Panc1 (cell line): ENCODE results near the gene UBD. TPM values are rescaled to one million over a fixed set of nuclear protein-coding genes. Genes with fewer than 3 reads are reported as not detected.

Experiments
- ATAC-seq: fragments of 200-7000 bp; cut with Tn5 transposase; 2 replicates; pipeline ENCODE4 v1.9.1; 2020; ENCODE audit warnings: mild to moderate bottlenecking, moderate library complexity
- BruUV-seq: library from RNA; stranded (reverse); fragments of 400-500 nt; replicated peaks from 2 replicates; lab custom pipeline; 2021; lab: Mats Ljungman, UMichigan
- CTCF ChIA-PET: fragments of 300-600 bp; sonication (Branson Sonifier 250); formaldehyde crosslinking; loops from one replicate; lab custom pipeline; 2022; ENCODE audit warnings: antibody characterized with exemption; lab: Charles Lee
- POLR2A ChIA-PET: fragments of 300-600 bp; sonication (Branson Sonifier 250); formaldehyde crosslinking; loops from one replicate; lab custom pipeline; 2022; ENCODE audit warnings: antibody characterized with exemption; lab: Charles Lee
- DNase-seq: peaks from one replicate; pipeline ENCODE4 v3.0.0-alpha.2; 2010; ENCODE audit warnings: low read depth, low spot score
- H3K27ac ChIP-seq: 2 replicates; pipeline ENCODE4 v1.5.1; 2011; ENCODE audit warnings: mild to moderate bottlenecking, low read length, inconsistent platforms
- H3K27me3 ChIP-seq: fragments of 200-500 bp; sonication (Bioruptor generic); 2 replicates; pipeline ENCODE4 v1.6.0; 2014; ENCODE audit warnings: low read length, inconsistent platforms; ENCODE audit not compliant: control insufficient read depth, insufficient read depth
- H3K36me3 ChIP-seq: fragments of 200-500 bp; sonication (Bioruptor generic); 2 replicates; pipeline ENCODE4 v1.5.1; 2014; ENCODE audit warnings: inconsistent platforms, mild to moderate bottlenecking, low read length, moderate library complexity; ENCODE audit not compliant: control insufficient read depth, insufficient read depth
- H3K4me1 ChIP-seq: 2 replicates; pipeline ENCODE4 v1.5.1; 2011; ENCODE audit warnings: inconsistent platforms, mild to moderate bottlenecking, low read length, moderate library complexity; ENCODE audit not compliant: control insufficient read depth, insufficient read depth
- H3K4me3 ChIP-seq, 2 experiments: 2 replicates each; pipeline ENCODE4 v1.5.1; 2011 to 2012; ENCODE audit warnings: low read depth in 2 of 2, low read length in 2 of 2, mild to moderate bottlenecking in 2 of 2, inconsistent platforms in 1 of 2, moderate library complexity in 1 of 2
- H3K9me3 ChIP-seq: fragments of 200-500 bp; sonication (Bioruptor generic); 2 replicates; pipeline ENCODE4 v1.5.1; 2014; ENCODE audit warnings: low read depth, mild to moderate bottlenecking, inconsistent platforms, low read length, moderate library complexity; ENCODE audit not compliant: control insufficient read depth, insufficient read depth
- CTCF ChIP-seq: fragments of 450-650 bp; IDR thresholded peaks from 2 replicates; pipeline ENCODE4 v1.5.1; 2017; ENCODE audit warnings: mild to moderate bottlenecking
- POLR2AphosphoS5 ChIP-seq: IDR thresholded peaks from 2 replicates; pipeline ENCODE4 v1.6.1; 2012; ENCODE audit warnings: mild to moderate bottlenecking, low read depth, low read length, moderate library complexity
- REST ChIP-seq, 2 experiments: IDR thresholded peaks; 2 replicates each; pipeline ENCODE4 v1.6.1; 2011 to 2012; ENCODE audit warnings: low read depth in 2 of 2, control low read depth in 1 of 2, low read length in 1 of 2, mild to moderate bottlenecking in 1 of 2, moderate library complexity in 1 of 2; ENCODE audit not compliant: insufficient read depth in 1 of 2
- SIN3A ChIP-seq: IDR thresholded peaks from 2 replicates; pipeline ENCODE4 v1.6.1; 2012; ENCODE audit warnings: low read depth, mild to moderate bottlenecking, low read length, moderate library complexity, borderline replicate concordance; ENCODE audit not compliant: insufficient read depth
- TCF7L2 ChIP-seq: IDR thresholded peaks from 2 replicates; pipeline ENCODE4 v1.6.1; 2011; ENCODE audit warnings: mild to moderate bottlenecking, low read depth, low read length, inconsistent platforms
- in situ Hi-C: cut with HindIII; loops from 2 replicates; pipeline ENCODE4 v1.10.0; 2016; ENCODE audit warnings: low sequenced_read_pairs, low pct_unique_long_range_greater_than_20kb
- intact Hi-C: fragments of 100-400 bp; cut with micrococcal nuclease; formaldehyde crosslinking; loops from one replicate; pipeline ENCODE4 v1.10.0; 2022; ENCODE audit not compliant: unreplicated experiment
- total RNA-seq: library from RNA; stranded (reverse); gene quantifications from one replicate; pipeline ENCODE4 v1.2.1, GENCODE V29; 2021; ENCODE audit not compliant: unreplicated experiment

Gene UBD
- total RNA-seq, 1 experiment from 2014 or later, result 0.54 TPM

GRCh38 chr6:29567541-29567940, 8.0 kb upstream of the UBD start:
- POLR2A ChIA-PET, result no interaction called here
- in situ Hi-C loops, result no loop called here
- Histone ChIP-seq H3K27me3 (peaks cover 15% of the 10 kb centered on the region), H3K36me3 (no peaks in the 10 kb centered on the region), H3K4me1 (no peaks in the 10 kb centered on the region), H3K27ac (no peak overlapping the region), H3K9me3 (no peaks in the 10 kb centered on the region), H3K4me3 (no peak overlapping the region)
- ATAC-seq (no peak), DNase-seq (no peak)
- TF ChIP-seq CTCF, result no peak
- TF ChIP-seq REST (IDR thresholded peaks at IDR 0.05; ENCODE audit: insufficient read depth in 1 of 2, low read depth in 2 of 2, low read length in 1 of 2), result no peak
- TF ChIP-seq TCF7L2, result no peak
- no peak for TF ChIP-seq POLR2AphosphoS5
- TF ChIP-seq SIN3A, result no peak
- CTCF ChIA-PET, result no interaction called here
- no TSS peak for BruUV-seq
- intact Hi-C loops, result no loop called here

GRCh38 chr6:29566856-29567255, 7.3 kb upstream of the UBD start:
- intact Hi-C loops (no loop called here), in situ Hi-C loops (no loop called here)
- Histone ChIP-seq H3K4me1 (no peaks in the 10 kb centered on the region), H3K9me3 (no peaks in the 10 kb centered on the region), H3K36me3 (no peaks in the 10 kb centered on the region), H3K27ac (no peak overlapping the region), H3K27me3 (peaks cover 13% of the 10 kb centered on the region), H3K4me3 (no peak overlapping the region)
- ATAC-seq (no peak), DNase-seq (no peak)
- POLR2A ChIA-PET, result no interaction called here
- BruUV-seq, result no TSS peak
- CTCF ChIA-PET, result no interaction called here
- no peak for TF ChIP-seq SIN3A
- no peak for TF ChIP-seq CTCF
- no peak for TF ChIP-seq REST (IDR thresholded peaks at IDR 0.05; ENCODE audit: insufficient read depth in 1 of 2, low read depth in 2 of 2, low read length in 1 of 2)
- no peak for TF ChIP-seq TCF7L2
- no peak for TF ChIP-seq POLR2AphosphoS5
